ENCODE measurements around the gene ACBD4.
A peak's percentile ranks its signal among the peaks of the same experiment; 100 is the strongest.

ACBD4 gene

GRCh38 chr17:45136846-45137560, 1.5 kb downstream of the ACBD4 start:
- no peak for DNase-seq (ENCODE audit: low spot score)

GRCh38 chr17:45137561-45138305, 2.2 kb downstream of the ACBD4 start:
- no peak for DNase-seq (ENCODE audit: low spot score)

GRCh38 chr17:45138911-45139532, 3.5 kb downstream of the ACBD4 start:
- no peak for DNase-seq (ENCODE audit: low spot score)

- DNase-seq (ENCODE audit: low spot score): no peak
Observed at GRCh38 chr17:45139533-45139920, 4.0 kb downstream of the ACBD4 start.

GRCh38 chr17:45143094-45143670, 7.7 kb downstream of the ACBD4 start:
- no peak for DNase-seq (ENCODE audit: low spot score)

GRCh38 chr17:45143767-45144198, 8.3 kb downstream of the ACBD4 start:
- DNase-seq (ENCODE audit: low spot score): peak; percentile 42

GRCh38 chr17:45144199-45145034, 8.9 kb downstream of the ACBD4 start:
- DNase-seq (ENCODE audit: low spot score): no peak

GRCh38 chr17:45145035-45145389, 9.5 kb downstream of the ACBD4 start:
- DNase-seq (ENCODE audit: low spot score): no peak

GRCh38 chr17:45146166-45146565, 10.7 kb downstream of the ACBD4 start:
- no peak for DNase-seq (ENCODE audit: low spot score)

- no peak for DNase-seq (ENCODE audit: low spot score)
Observed at GRCh38 chr17:45146592-45146889, 11.1 kb downstream of the ACBD4 start.

- DNase-seq (ENCODE audit: low spot score): peak; percentile 57
Observed at GRCh38 chr17:45146890-45147580, 11.5 kb downstream of the ACBD4 start.

- DNase-seq (ENCODE audit: low spot score): peak; percentile 56
Observed at GRCh38 chr17:45147581-45148182, 12.2 kb downstream of the ACBD4 start.

GRCh38 chr17:45148183-45149036, 12.9 kb downstream of the ACBD4 start, which contains the start of gene HEXIM1:
Gene HEXIM1 (plus strand): TSS chr17:45148475. CDS start chr17:45149191, 716 bp downstream.
- peak; percentile 93 for DNase-seq (ENCODE audit: low spot score)

- peak; percentile 78 for DNase-seq (ENCODE audit: low spot score)
Observed at GRCh38 chr17:45149037-45149668, 13.7 kb downstream of the ACBD4 start.

GRCh38 chr17:45149669-45150664, 14.5 kb downstream of the ACBD4 start:
- DNase-seq (ENCODE audit: low spot score): peak; percentile 14

GRCh38 chr17:45150911-45151809, 15.7 kb downstream of the ACBD4 start:
- DNase-seq (ENCODE audit: low spot score): no peak

- DNase-seq (ENCODE audit: low spot score): no peak
Observed at GRCh38 chr17:45155029-45155428, 19.5 kb downstream of the ACBD4 start.
